Measurements from ENCODE around the gene BCCIP. TPM values are rescaled to one million over a fixed set of nuclear protein-coding genes. Genes with fewer than 3 reads are reported as not detected.

BCCIP gene
- total RNA-seq, 1 experiment from 2014 or later = 102 TPM

- TF ChIP-seq IRF2 (CRISPR knock-in tag; IDR thresholded peaks at IDR 0.05; ENCODE audit: borderline replicate concordance, low read depth) (no peak), FOXP4 (CRISPR knock-in tag; IDR thresholded peaks at IDR 0.05) (no peak), FOXJ3 (CRISPR knock-in tag; IDR thresholded peaks at IDR 0.05; ENCODE audit: borderline replicate concordance) (no peak), ZBTB21 (CRISPR knock-in tag; IDR thresholded peaks at IDR 0.05; ENCODE audit: borderline replicate concordance) (no peak)
- TF ChIP-seq, protein P1, sequence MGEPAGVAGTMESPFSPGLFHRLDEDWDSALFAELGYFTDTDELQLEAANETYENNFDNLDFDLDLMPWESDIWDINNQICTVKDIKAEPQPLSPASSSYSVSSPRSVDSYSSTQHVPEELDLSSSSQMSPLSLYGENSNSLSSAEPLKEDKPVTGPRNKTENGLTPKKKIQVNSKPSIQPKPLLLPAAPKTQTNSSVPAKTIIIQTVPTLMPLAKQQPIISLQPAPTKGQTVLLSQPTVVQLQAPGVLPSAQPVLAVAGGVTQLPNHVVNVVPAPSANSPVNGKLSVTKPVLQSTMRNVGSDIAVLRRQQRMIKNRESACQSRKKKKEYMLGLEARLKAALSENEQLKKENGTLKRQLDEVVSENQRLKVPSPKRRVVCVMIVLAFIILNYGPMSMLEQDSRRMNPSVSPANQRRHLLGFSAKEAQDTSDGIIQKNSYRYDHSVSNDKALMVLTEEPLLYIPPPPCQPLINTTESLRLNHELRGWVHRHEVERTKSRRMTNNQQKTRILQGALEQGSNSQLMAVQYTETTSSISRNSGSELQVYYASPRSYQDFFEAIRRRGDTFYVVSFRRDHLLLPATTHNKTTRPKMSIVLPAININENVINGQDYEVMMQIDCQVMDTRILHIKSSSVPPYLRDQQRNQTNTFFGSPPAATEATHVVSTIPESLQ (CRISPR knock-in tag; IDR thresholded peaks at IDR 0.05) = no peak
Observed at GRCh38 chr10:125775491-125776106, 47.7 kb upstream of the BCCIP start, which contains the start of gene MMP21 (continued).

DNA sequence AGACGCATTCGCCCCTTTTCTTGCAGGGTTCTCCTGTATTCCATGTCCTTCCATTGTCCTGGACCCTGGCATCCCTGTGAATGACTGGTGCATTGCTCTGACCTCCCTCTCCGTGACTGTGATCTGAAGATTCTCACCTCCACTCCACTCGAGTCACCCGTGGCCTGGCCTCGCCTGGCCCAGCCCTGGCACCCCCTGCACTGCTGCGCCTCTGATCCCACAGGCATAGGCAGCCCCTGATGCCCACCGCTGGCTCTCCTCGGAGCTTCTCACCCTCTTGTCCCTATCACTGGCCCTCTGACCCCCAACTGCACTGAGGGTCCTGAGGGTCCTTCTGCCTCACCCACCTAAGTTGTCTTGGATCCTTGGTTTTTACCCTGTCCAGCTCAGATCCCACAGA lies 45.5 kb upstream of the BCCIP start:
- no peaks in the 10 kb centered on the region for H3K4me1 Mint-ChIP-seq
- H3K36me3 Mint-ChIP-seq = no peaks in the 10 kb centered on the region
- no peak for ATAC-seq

DNA sequence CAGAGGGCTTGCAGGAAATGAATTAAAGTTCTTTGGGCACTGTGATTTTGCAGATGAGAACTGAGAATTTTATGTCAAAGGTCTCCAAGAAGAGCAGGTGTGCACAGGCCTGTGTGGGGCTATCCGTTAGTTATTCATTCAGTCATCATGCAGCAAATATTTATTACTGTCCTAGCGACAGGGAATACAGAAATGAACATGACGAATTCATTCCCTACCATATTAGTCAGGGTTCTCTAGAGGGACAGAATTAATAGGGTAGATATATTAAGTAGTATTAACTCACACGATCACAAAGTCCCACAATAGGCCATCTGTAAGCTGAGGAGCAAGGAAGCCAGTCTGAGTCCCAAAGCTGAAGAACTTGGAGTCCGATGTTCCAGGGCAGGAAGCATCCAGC lies 44.8 kb upstream of the BCCIP start:
- no peaks in the 10 kb centered on the region for H3K36me3 Mint-ChIP-seq
- ATAC-seq = no peak
- no peak for DNase-seq (ENCODE audit: low spot score)
- no peaks in the 10 kb centered on the region for H3K4me1 Mint-ChIP-seq
- no peak overlapping the region for H3K4me3 Mint-ChIP-seq
- ChIA-PET CTCF (no interaction called here), POLR2A (no interaction called here)
- no peak overlapping the region for H3K27ac Mint-ChIP-seq
- H3K9me3 Mint-ChIP-seq = peaks cover 18% of the 10 kb centered on the region
- peaks cover 2% of the 10 kb centered on the region; the same call in 1 of the 2 replicates for H3K27me3 Mint-ChIP-seq (ENCODE audit: low read depth)
- TF ChIP-seq, protein P2, sequence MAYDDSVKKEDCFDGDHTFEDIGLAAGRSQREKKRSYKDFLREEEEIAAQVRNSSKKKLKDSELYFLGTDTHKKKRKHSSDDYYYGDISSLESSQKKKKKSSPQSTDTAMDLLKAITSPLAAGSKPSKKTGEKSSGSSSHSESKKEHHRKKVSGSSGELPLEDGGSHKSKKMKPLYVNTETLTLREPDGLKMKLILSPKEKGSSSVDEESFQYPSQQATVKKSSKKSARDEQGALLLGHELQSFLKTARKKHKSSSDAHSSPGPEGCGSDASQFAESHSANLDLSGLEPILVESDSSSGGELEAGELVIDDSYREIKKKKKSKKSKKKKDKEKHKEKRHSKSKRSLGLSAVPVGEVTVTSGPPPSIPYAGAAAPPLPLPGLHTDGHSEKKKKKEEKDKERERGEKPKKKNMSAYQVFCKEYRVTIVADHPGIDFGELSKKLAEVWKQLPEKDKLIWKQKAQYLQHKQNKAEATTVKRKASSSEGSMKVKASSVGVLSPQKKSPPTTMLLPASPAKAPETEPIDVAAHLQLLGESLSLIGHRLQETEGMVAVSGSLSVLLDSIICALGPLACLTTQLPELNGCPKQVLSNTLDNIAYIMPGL (CRISPR knock-in tag; IDR thresholded peaks at IDR 0.05) = no peak
- TF ChIP-seq, protein P3, sequence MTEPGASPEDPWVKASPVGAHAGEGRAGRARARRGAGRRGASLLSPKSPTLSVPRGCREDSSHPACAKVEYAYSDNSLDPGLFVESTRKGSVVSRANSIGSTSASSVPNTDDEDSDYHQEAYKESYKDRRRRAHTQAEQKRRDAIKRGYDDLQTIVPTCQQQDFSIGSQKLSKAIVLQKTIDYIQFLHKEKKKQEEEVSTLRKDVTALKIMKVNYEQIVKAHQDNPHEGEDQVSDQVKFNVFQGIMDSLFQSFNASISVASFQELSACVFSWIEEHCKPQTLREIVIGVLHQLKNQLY (CRISPR knock-in tag; IDR thresholded peaks at IDR 0.05) = no peak
- TF ChIP-seq ESRRA (CRISPR knock-in tag; IDR thresholded peaks at IDR 0.05; ENCODE audit: borderline replicate concordance) = no peak
- TF ChIP-seq RORB (CRISPR knock-in tag; IDR thresholded peaks at IDR 0.05) = no peak
- no peak for TF ChIP-seq E2F5 (CRISPR knock-in tag; IDR thresholded peaks at IDR 0.05)
- no peak for TF ChIP-seq ZNF121 (CRISPR knock-in tag; IDR thresholded peaks at IDR 0.05)
- no peak for TF ChIP-seq FOXK1 (CRISPR knock-in tag; IDR thresholded peaks at IDR 0.05)

More for the DNA sequence above, 45.5 kb upstream of the BCCIP start:
- TF ChIP-seq GABPB1 (CRISPR knock-in tag; IDR thresholded peaks at IDR 0.05) = no peak
- TF ChIP-seq ARID4B (CRISPR knock-in tag; IDR thresholded peaks at IDR 0.05; ENCODE audit: borderline replicate concordance) = no peak
- no peak for TF ChIP-seq CREB1 (CRISPR knock-in tag; IDR thresholded peaks at IDR 0.05)
- ChIA-PET CTCF (no interaction called here), POLR2A (no interaction called here)
- Mint-ChIP-seq H3K4me3 (no peak overlapping the region), H3K9me3 (peaks cover 18% of the 10 kb centered on the region), H3K27me3 (ENCODE audit: low read depth) (peaks cover 2% of the 10 kb centered on the region; the same call in 1 of the 2 replicates), H3K27ac (no peak overlapping the region)
- no peak for DNase-seq (ENCODE audit: low spot score)

Measured in WTC11 (cell line).